ENCODE results near the gene LONRF3. TPM values are rescaled to one million over a fixed set of nuclear protein-coding genes. Genes with fewer than 3 reads are reported as not detected.

LONRF3 gene
- total RNA-seq, 4 donors from 2014 or later: 15.4 to 24.1 (median 17.7) TPM

DNA sequence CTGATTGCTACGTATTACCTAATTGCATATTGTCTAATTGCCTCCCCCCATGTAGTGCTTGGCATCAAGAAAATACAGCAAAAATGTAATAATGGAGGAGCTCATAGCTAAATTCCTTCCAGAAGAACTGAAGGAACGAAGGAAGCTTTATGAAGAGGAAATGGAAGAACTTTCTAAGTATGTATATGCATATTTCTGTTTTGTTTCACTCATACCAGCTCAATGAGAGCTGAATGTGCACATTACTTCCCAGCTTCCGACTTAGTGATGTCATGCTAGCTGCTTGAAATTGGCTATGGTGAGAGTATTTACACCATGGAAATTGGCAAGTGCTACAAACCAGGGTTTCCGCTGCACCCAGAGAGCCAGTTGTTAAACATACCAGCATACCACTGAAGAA lies 34.7 kb downstream of the LONRF3 start:
- no peak for TF ChIP-seq POLR2A (IDR thresholded peaks at IDR 0.05)
- TF ChIP-seq POLR2AphosphoS5 (IDR thresholded peaks at IDR 0.05): no peak
- no peak for TF ChIP-seq EP300 (IDR thresholded peaks at IDR 0.05)
- TF ChIP-seq, protein P1, sequence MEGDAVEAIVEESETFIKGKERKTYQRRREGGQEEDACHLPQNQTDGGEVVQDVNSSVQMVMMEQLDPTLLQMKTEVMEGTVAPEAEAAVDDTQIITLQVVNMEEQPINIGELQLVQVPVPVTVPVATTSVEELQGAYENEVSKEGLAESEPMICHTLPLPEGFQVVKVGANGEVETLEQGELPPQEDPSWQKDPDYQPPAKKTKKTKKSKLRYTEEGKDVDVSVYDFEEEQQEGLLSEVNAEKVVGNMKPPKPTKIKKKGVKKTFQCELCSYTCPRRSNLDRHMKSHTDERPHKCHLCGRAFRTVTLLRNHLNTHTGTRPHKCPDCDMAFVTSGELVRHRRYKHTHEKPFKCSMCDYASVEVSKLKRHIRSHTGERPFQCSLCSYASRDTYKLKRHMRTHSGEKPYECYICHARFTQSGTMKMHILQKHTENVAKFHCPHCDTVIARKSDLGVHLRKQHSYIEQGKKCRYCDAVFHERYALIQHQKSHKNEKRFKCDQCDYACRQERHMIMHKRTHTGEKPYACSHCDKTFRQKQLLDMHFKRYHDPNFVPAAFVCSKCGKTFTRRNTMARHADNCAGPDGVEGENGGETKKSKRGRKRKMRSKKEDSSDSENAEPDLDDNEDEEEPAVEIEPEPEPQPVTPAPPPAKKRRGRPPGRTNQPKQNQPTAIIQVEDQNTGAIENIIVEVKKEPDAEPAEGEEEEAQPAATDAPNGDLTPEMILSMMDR (IDR thresholded peaks at IDR 0.05): no peak
- Histone ChIP-seq H3K4me1 (no peaks in the 10 kb centered on the region), H3K27ac (no peak overlapping the region), H3K27me3 (no peaks in the 10 kb centered on the region), H3K9me3 (no peaks in the 10 kb centered on the region), H3K36me3 (peaks cover 0 to 56% of the 10 kb centered on the region in 2 donors), H3K4me3 (no peak overlapping the region)
- no peak for ATAC-seq
- WGBS, 2 donors (ENCODE audit: low coverage in 1 of 2): 63 to 90% methylated on average over 2 of the region's 4 CpGs

DNA sequence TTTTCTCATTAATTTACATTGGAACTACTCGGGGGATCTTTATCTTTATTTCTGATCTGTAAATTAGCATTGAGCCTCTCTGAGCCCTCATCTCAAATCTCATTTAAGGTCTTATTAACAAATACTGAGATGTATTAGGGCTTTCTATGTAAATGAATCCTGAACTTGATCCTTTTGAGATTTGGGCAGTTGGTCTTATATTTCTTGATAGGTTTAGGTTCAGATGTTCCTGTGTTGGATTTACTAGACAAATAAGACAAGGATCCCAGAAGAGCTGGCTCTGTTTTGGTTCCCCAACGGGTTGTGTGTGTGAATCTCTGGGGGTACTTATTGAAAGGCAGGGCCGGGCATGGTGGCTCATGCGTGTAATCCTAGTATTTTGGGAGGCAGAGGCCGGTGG lies 36.1 kb downstream of the LONRF3 start:
- H3K36me3 ChIP-seq: peaks cover 0 to 58% of the 10 kb centered on the region in 2 donors
- no peaks in the 10 kb centered on the region for H3K27me3 ChIP-seq
- no peak overlapping the region for H3K4me3 ChIP-seq
- no peaks in the 10 kb centered on the region for H3K9me3 ChIP-seq
- no peak overlapping the region for H3K27ac ChIP-seq
- WGBS, 2 donors (ENCODE audit: low coverage in 1 of 2): 60% methylated on average over 1 of the region's 5 CpGs; no CpG with 5 or more reads in 1 of the 2 donors
- no peak for ATAC-seq
- TF ChIP-seq, protein P1 (IDR thresholded peaks at IDR 0.05): no peak
- no peak for TF ChIP-seq EP300 (IDR thresholded peaks at IDR 0.05)
- TF ChIP-seq POLR2A (IDR thresholded peaks at IDR 0.05): no peak
- no peak for TF ChIP-seq POLR2AphosphoS5 (IDR thresholded peaks at IDR 0.05)
- H3K4me1 ChIP-seq: no peaks in the 10 kb centered on the region

DNA sequence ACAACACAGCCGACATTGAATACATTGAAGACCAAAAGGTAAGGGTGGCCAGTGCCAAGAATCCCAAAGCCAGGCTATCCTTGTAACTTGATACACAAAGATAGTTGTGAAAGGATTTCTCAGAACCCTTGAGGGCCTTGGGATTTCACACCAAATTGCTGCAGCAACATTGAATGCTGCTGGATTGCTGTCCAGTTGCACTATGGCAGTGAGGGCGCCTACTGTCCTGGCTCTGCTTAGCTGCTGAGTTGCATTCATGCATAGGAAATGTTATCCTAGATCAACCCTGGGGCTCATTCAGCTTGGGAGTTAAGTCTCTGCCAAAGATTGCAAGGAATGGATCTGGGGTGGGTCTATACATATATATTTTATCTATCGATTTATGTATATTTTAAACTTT lies 38.7 kb downstream of the LONRF3 start:
- no peak overlapping the region for H3K27ac ChIP-seq
- no peak for ATAC-seq
- H3K4me1 ChIP-seq: no peaks in the 10 kb centered on the region
- H3K27me3 ChIP-seq: no peaks in the 10 kb centered on the region
- no peak overlapping the region for H3K4me3 ChIP-seq
- peaks cover 0 to 72% of the 10 kb centered on the region in 2 donors for H3K36me3 ChIP-seq
- no peaks in the 10 kb centered on the region for H3K9me3 ChIP-seq
- 72 to 88% methylated on average over 1 to 2 of the region's 3 CpGs for WGBS, 2 donors (ENCODE audit: low coverage in 1 of 2)
- no peak for TF ChIP-seq EP300 (IDR thresholded peaks at IDR 0.05)
- no peak for TF ChIP-seq POLR2AphosphoS5 (IDR thresholded peaks at IDR 0.05)
- TF ChIP-seq, protein P1 (IDR thresholded peaks at IDR 0.05): no peak
- TF ChIP-seq POLR2A (IDR thresholded peaks at IDR 0.05): no peak

DNA sequence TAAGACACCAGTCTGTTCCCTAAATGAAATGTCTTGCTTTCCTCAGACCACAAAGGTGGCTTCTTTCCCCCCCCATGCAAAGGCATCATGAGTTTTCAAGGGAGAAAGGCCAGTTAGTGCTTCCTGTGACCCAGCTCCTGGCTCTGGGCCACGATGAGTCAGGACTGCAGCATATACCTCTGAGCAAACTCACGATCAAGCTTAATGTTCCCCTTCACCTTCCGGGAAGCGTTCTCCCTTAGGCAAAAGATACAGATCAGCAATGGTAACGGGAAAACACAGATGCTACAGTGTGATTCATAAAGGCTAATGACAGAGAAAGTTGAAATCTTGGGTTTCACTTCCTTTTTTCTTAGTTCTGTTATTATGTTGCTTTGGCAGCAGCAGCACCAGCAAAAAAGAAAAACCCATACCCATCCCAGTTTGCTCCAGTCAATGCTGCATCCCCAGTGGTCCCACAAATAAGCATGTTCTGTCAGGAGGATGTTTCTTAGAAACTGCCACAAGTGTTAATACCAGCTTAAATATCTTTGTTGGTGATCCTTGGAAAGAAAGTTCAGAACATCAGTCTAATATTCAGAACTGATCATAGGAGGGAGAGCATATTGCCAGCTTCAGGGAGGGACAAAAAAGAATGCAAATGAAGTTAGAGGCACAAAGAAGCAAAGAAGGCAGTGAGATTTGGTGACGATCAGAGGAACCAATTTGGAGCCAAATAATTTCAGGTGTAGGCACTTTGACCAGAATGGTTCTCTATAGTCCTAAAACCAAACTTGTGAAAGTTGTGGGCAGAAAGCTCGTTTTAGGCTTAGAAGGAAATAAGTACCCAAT lies 41.2 kb downstream of the LONRF3 start:
- H3K9me3 ChIP-seq: no peaks in the 10 kb centered on the region
- H3K4me3 ChIP-seq: no peak overlapping the region
- H3K36me3 ChIP-seq: peaks cover 0 to 62% of the 10 kb centered on the region in 2 donors
- no peak overlapping the region for H3K27ac ChIP-seq
- TF ChIP-seq EP300 (IDR thresholded peaks at IDR 0.05) (no peak), POLR2A (IDR thresholded peaks at IDR 0.05) (no peak), POLR2AphosphoS5 (IDR thresholded peaks at IDR 0.05) (peak; percentile 61)
- TF ChIP-seq, protein P1 (IDR thresholded peaks at IDR 0.05): no peak
- 29 to 40% methylated on average over 6 to 7 of the region's 7 CpGs for WGBS, 2 donors (ENCODE audit: low coverage in 1 of 2)
- no peaks in the 10 kb centered on the region for H3K4me1 ChIP-seq
- peak; percentile 63 for ATAC-seq
- no peaks in the 10 kb centered on the region for H3K27me3 ChIP-seq

DNA sequence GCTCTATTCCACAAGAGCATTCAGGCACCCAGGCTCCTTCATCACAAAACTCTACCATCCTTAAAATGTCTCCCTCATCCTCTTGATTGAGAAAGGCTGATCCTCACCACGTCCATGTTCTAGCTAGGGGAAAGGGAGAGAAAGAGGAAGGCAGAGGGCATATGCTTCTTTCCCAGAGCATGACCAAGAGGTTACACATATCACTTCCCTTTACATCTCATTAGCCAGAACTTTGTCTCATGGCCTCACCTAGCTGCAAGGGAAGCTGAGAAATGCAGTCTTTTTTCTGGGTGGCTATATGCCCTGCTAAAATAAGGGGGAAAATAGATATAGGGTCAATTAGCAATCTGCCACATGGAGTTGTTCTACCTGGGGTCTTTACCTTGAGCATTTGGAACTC lies 42.7 kb downstream of the LONRF3 start:
- TF ChIP-seq EP300 (IDR thresholded peaks at IDR 0.05) (no peak), POLR2AphosphoS5 (IDR thresholded peaks at IDR 0.05) (no peak), POLR2A (IDR thresholded peaks at IDR 0.05) (no peak)
- TF ChIP-seq, protein P1 (IDR thresholded peaks at IDR 0.05): no peak
- WGBS, 2 donors (ENCODE audit: low coverage in 1 of 2): 78 to 83% methylated on average over 1 of the region's 1 CpG
- no peak for ATAC-seq

More for the DNA sequence above, 42.7 kb downstream of the LONRF3 start:
- H3K36me3 ChIP-seq: peaks cover 0 to 54% of the 10 kb centered on the region in 2 donors
- H3K27ac ChIP-seq: no peak overlapping the region
- H3K4me3 ChIP-seq: no peak overlapping the region
- no peaks in the 10 kb centered on the region for H3K4me1 ChIP-seq
- H3K9me3 ChIP-seq: no peaks in the 10 kb centered on the region
- no peaks in the 10 kb centered on the region for H3K27me3 ChIP-seq
